GM21528 (cell line): ENCODE results near the gene GGA3.
"Not testable (repeated sequence)": the region's sequence is repeated elsewhere in the genome, so short reads cannot be mapped to it uniquely, and the experiment has no call there.

ENCODE experiments used
- ATAC-seq: cut with Tn5 transposase; IDR thresholded peaks from one replicate; pipeline ENCODE4 v1.9.1; 2021; ENCODE audit warnings: mild to moderate bottlenecking, moderate library complexity; ENCODE audit not compliant: unreplicated experiment, low FRiP score

The GGA3 gene

GRCh38 chr17:75227729-75228128 lies 33.7 kb downstream of the GGA3 start:
- no peak for ATAC-seq

- ATAC-seq: no peak
Observed at GRCh38 chr17:75225016-75225415, 36.4 kb downstream of the GGA3 start.

GRCh38 chr17:75219815-75220214 lies 41.6 kb downstream of the GGA3 start:
- no peak for ATAC-seq

GRCh38 chr17:75218131-75218530 lies 43.3 kb downstream of the GGA3 start:
- ATAC-seq: no peak

GRCh38 chr17:75209061-75209460 lies 52.3 kb downstream of the GGA3 start:
- no peak for ATAC-seq

GRCh38 chr17:75208161-75208560 lies 53.2 kb downstream of the GGA3 start:
- no peak for ATAC-seq

- ATAC-seq: no peak
Observed at GRCh38 chr17:75207760-75208159, 53.6 kb downstream of the GGA3 start.

- ATAC-seq: not testable (repeated sequence)
Observed at GRCh38 chr17:75207050-75207407, 54.4 kb downstream of the GGA3 start.

GRCh38 chr17:75205793-75206163 lies 55.6 kb downstream of the GGA3 start:
- no peak for ATAC-seq

GRCh38 chr17:75205037-75205792 lies 56.2 kb downstream of the GGA3 start, which contains the start of gene NUP85:
NUP85 (plus strand) TSS chr17:75205679; CDS start chr17:75205762, 83 bp downstream.
- peak; percentile 67 for ATAC-seq

- no peak for ATAC-seq
Observed at GRCh38 chr17:75199886-75200618, 61.4 kb downstream of the GGA3 start.

GRCh38 chr17:75194879-75195278 lies 66.5 kb downstream of the GGA3 start:
- no peak for ATAC-seq

- ATAC-seq: no peak
Observed at GRCh38 chr17:75191584-75191983, 69.8 kb downstream of the GGA3 start.

- ATAC-seq: no peak
Observed at GRCh38 chr17:75188614-75189013, 72.8 kb downstream of the GGA3 start.
